ENCODE data around the gene AKT3.
"Not testable (repeated sequence)": the region's sequence is repeated elsewhere in the genome, so short reads cannot be mapped to it uniquely, and the experiment has no call there.

AKT3 gene

GRCh38 chr1:243850202-243850451 lies at the start of gene AKT3:
Gene AKT3 (minus strand): TSS chr1:243850243. CDS start chr1:243843170, 7,073 bp downstream.
- no peak for DNase-seq

DNA sequence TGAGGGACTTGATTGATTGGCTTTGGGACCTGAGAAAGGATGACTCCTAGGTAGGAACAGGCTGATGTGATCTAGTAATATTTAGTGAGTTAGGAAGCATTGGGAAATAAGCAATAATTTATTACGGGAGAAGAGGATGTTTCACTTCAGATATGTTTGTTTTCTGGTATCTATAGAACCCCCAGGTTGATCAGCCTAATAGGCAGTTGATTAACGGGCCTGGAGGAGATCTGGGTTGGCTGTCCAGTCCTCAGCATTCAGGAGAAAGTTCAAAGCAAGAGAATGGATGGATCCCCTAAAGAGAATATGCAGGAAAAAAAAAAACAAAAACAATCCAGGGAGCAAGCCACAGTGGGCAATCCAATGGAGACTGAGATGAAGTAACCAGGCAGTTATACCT lies 48.2 kb upstream of the AKT3 start:
- no peak for DNase-seq

GRCh38 chr1:243896313-243896712 lies 46.3 kb upstream of the AKT3 start:
- DNase-seq: no peak

GRCh38 chr1:243892456-243892855 lies 42.4 kb upstream of the AKT3 start:
- DNase-seq: no peak

- no peak for DNase-seq
Measured at GRCh38 chr1:243890576-243890975, 40.5 kb upstream of the AKT3 start.

GRCh38 chr1:243885806-243886205 lies 35.8 kb upstream of the AKT3 start:
- DNase-seq: no peak

DNA sequence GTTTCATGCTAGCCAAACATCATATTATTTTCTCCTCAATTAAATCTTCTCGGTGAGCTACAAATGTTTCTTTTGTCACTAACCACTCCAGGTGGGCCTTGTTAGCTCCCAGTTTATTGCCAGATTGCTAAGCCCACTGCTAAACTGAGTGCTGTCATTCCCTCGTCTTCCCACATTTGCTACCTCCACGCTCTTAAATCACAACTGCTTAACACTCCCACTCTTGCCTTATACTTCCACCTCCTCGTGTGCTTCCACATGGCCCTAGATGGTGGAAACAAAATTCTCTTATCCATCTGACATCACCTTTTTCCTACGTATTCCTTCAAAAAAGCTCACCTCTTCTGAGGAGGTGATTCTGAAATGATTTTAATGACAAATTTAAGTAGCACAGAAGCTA lies 34.6 kb upstream of the AKT3 start:
- no peak for DNase-seq

- no peak for DNase-seq
Measured at GRCh38 chr1:243883551-243883950, 33.5 kb upstream of the AKT3 start.

GRCh38 chr1:243882276-243882675 lies 32.2 kb upstream of the AKT3 start:
- no peak for DNase-seq

DNA sequence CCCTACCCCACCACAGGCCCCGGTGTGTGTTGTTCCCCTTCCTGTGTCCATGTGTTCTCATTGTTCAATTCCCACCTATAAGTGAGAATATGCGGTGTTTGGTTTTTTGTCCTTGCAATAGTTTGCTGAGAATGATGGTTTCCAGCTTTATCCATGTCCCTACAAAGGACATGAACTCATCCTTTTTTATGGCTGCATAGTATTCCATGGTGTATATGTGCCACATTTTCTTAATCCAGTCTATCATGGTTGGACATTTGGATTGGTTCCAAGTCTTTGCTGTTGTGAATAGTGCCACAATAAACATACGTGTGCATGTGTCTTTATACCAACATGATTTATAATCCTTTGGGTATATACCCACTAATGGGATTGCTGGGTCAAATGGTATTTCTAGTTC lies 27.0 kb upstream of the AKT3 start:
- not testable (repeated sequence) for DNase-seq

DNA sequence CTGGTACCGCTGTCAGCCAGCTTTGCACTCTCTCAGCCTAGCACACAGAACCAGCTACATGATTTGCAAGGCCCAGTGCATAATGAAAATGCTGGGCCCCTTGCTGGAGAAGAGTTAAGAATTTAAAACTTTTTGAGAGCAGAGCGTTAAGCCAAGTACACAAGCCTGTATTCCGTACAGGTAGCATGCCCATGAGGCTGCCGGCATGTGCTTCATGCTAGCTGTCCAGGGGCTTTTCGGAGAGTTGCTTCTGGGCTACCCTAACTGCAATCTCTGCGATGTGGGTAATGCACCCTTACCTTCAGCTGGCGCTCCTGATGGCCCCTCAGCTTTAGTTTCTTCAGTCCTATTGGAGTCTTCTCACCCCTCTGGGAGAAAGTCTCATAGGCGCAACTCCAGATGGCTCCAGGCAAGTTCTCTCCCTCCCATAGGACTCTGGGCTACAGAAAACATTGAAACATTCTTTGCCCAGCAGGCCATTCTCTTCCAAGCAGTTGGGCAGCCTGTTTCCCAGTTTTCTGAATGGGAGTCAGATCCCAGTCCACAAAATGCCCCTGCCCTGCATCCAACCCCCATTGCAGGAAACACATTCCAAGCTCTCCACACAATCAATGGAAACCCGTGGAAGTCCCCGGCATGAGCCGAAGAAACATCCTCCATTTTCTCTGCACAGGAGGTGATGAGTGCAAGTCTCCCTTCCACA lies 5.7 kb upstream of the AKT3 start:
- DNase-seq: no peak

GRCh38 chr1:243851765-243852164 lies 1.7 kb upstream of the AKT3 start:
- DNase-seq: no peak

GRCh38 chr1:243851257-243851756 lies 1.3 kb upstream of the AKT3 start:
- no peak for DNase-seq

DNA sequence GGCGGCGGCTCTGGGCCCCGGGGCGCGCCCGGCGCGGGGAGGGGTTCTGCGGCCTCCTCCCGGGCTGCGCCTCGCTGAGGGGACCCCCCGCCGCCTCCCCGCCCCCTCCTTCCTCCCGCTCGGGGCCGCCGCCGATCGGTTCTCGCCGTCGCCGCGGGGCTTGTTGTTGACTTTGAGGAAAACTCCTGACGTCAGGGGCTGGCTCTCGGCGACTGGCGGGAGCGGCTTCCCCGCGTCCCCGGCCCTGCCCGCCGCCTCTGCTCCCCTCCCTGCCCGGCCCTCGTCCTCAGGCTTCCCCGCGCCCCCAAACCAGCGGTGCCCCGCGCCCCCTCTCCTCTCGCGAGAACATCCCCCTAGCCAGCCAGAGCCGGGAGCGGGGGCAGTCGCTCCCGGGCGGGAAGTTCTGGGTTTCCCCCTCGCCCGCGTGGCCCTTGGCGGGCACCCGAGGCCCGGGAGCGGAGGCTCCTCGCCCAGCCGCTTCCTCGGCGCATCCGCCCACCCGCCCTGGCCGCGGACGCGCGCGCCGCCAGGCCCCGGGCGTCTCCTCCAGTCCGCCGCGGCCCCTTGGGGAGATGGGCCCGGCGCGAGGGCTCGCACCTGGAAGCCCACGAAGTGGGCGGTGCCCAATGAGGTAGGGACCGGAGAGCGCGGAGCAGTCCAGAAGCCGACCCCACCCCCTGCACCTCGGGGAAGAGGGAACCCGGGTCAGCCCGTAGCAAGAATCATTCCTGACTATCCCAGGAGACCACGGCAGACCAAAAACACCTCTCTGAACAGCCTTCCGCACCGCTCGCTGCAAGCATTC lies 611 bp upstream of the AKT3 start:
- peak; percentile 89 for DNase-seq

- peak; percentile 79 for DNase-seq
Measured at GRCh38 chr1:243849421-243850201, 432 bp downstream of the AKT3 start.

DNA sequence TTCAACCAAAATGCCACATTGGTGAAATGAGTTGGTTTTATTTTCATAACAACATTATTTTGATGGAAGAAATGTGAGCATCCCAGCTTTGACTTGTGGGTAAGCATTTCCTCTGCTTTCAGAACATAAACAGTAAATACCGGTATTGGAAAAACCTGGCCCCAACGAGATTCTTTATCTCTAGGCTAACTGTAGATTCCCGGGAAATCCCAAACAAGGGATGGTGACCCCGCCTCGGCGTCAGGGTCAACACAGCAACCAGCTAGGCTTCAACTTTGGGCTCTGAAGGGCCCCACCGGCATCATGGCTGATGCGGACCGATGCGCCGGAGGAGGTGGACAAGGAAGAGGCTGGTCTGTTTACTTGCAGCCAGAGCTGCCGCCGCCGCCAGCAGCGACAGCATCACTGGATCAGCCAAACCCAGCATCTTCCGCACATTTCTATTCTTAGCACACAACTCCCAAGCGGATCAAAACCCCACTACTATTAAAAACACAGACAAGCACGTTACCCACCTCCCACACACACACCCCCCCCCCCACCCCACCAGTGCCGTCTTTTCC lies 1.1 kb downstream of the AKT3 start:
- peak; percentile 74 for DNase-seq

- DNase-seq: no peak
Measured at GRCh38 chr1:243848165-243848857, 1.7 kb downstream of the AKT3 start.

DNA sequence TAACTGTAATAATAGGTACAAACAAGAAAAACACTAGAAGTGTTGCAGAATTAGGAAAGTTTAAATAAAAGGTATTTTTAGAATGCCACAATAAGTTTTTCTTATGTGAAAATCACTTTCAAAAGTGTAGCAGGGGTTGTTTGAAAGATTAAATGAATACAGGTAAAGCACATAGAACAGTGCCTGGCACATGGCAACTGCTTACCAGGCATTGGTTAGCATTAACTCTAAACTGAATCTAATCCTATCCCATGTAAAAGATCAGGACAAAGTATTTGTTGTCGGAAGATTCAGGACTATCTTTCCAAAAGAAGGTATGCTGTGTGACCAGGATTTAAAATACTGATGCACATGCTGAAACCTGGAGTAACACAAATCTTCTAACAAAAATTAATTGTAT lies 3.3 kb downstream of the AKT3 start:
- DNase-seq: no peak

- DNase-seq: no peak
Measured at GRCh38 chr1:243845888-243846287, 4.2 kb downstream of the AKT3 start.

GRCh38 chr1:243844186-243844585 lies 5.9 kb downstream of the AKT3 start:
- DNase-seq: no peak

DNA sequence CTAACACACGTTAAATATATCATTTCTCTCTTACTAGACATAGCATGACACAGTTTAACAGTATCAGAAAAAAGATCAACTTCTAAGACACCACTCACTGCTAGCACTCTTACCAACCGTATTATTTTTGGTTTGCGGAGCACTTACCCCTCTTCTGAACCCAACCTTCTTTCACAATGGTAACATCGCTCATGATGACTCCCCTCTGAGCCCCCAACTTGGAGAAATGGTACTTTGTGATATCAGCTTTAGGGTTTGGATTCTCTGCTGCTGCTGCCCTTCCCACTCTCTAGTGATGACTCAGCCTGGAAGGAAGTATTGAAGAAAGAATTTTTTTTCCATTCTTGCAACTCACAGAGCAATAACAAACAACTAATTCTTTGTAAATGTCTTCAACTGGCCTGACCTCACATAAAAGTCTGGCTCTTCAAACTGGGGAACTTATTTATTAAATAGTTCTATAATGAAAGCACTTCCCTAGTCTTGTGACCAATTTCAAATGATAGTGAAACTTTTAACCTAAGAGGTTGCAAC lies 7.0 kb downstream of the AKT3 start:
- DNase-seq: no peak

GRCh38 chr1:243842161-243842560 lies 7.9 kb downstream of the AKT3 start:
- no peak for DNase-seq

DNA sequence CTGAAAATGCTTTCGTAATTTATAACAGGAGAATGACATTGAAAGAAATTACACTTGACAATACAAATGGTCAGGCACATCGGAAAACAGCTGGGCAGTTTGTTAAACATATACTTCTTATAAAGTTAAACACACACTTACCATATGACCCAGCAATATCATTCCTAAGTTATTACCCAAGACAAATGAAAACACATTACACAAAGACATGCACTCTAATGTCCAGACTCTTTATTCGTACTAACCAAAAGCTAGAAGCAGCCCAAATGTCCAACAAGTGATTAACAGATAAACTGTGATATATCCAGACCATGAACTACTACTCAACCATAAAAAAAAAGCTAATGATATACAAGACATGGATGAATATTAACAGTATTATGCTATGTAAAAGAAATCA lies 8.5 kb downstream of the AKT3 start:
- DNase-seq: no peak
